Activated T-cell treated with anti-CD3 and anti-CD28 coated beads, Interleukin-2, amount 50 U/mL, for 24 hours (primary cell): ENCODE data around the gene SAMD8.
"Not testable (repeated sequence)": the region's sequence is repeated elsewhere in the genome, so short reads cannot be mapped to it uniquely, and the experiment has no call there.

Experiments
- DNase-seq: peaks from one replicate; pipeline ENCODE4 v3.0.0-alpha.2; 2020
- H3K27ac Mint-ChIP-seq: 2 replicates; pipeline ENCODE4 v1.8.0; 2020; ENCODE audit warnings: mild to moderate bottlenecking, mixed read lengths
- H3K27me3 Mint-ChIP-seq: 2 replicates; pipeline ENCODE4 v1.8.0; 2020; ENCODE audit warnings: mixed read lengths
- H3K36me3 Mint-ChIP-seq: 2 replicates; pipeline ENCODE4 v1.8.0; 2020; ENCODE audit warnings: low read depth, mixed read lengths
- H3K4me1 Mint-ChIP-seq: 2 replicates; pipeline ENCODE4 v1.8.0; 2020; ENCODE audit warnings: low read depth, mixed read lengths
- H3K4me3 Mint-ChIP-seq: 2 replicates; pipeline ENCODE4 v1.8.0; 2020; ENCODE audit warnings: mild to moderate bottlenecking, moderate library complexity, mixed read lengths
- H3K9me3 Mint-ChIP-seq: 2 replicates; pipeline ENCODE4 v1.8.0; 2020; ENCODE audit warnings: mixed read lengths

Gene SAMD8

DNA sequence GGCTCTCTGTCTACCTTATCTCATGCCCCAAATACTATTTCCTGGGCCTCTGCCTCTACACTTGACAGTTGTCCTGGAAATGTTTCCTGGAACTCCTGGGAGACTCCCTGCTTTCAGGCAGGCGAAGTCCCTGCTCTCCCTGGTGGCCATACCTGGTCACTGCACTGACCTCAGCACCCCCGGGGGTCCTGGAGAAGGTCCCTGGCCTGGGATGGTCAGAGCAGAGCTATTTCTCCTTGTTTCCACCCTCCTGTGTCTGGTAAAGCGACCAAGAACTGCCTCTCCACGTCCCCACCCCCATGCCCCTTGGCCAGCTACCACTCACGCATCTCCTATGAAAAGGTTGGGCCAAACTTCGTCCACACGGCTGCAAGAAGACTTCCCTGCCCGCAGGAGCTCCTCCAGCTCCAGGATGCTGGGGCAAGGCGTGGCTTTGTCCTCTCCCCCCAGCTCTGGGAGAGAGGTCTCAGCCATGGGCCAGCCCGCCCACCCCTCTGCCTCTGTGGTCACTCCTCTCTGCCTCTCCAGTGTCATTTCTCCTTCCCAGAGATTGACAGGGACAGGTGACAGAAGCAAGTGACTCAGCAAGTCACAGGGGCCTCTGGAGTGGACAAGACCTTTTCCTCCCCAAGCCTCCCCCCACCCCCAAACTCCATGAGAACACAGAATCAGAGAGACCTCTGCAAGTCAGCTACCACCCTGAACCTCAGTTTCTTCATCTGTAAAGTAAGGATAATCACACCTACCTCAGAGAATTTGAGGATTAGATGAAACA is 2.6 kb upstream of the SAMD8 start:
- H3K36me3 Mint-ChIP-seq, result peaks cover 13% of the 10 kb centered on the region
- peaks cover 34% of the 10 kb centered on the region for H3K4me1 Mint-ChIP-seq
- no peak overlapping the region for H3K27ac Mint-ChIP-seq
- H3K27me3 Mint-ChIP-seq, result no peaks in the 10 kb centered on the region
- H3K4me3 Mint-ChIP-seq, result no peak overlapping the region
- DNase-seq, result no peak
- no peaks in the 10 kb centered on the region for H3K9me3 Mint-ChIP-seq

DNA sequence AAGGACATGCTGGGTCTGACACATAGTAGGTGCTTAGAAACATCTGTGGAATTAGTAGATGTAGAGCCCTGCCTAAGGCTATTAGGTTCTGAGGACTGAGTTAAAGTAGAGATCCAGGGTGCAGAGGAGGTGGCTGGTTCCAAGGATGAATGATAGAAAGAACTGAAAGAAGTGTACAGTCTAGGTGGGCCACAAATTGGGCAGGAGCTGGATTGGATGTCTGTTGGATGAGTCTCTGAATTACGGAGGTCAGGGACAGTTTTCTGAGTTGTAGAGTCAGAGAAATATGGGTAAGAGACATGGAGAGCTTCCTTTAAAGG is 2.0 kb upstream of the SAMD8 start:
- H3K36me3 Mint-ChIP-seq, result peaks cover 13% of the 10 kb centered on the region
- H3K9me3 Mint-ChIP-seq, result no peaks in the 10 kb centered on the region
- H3K27ac Mint-ChIP-seq, result peak overlapping the region; percentile 39
- H3K27me3 Mint-ChIP-seq, result no peaks in the 10 kb centered on the region
- no peak overlapping the region for H3K4me3 Mint-ChIP-seq
- DNase-seq, result no peak
- H3K4me1 Mint-ChIP-seq, result peaks cover 37% of the 10 kb centered on the region

DNA sequence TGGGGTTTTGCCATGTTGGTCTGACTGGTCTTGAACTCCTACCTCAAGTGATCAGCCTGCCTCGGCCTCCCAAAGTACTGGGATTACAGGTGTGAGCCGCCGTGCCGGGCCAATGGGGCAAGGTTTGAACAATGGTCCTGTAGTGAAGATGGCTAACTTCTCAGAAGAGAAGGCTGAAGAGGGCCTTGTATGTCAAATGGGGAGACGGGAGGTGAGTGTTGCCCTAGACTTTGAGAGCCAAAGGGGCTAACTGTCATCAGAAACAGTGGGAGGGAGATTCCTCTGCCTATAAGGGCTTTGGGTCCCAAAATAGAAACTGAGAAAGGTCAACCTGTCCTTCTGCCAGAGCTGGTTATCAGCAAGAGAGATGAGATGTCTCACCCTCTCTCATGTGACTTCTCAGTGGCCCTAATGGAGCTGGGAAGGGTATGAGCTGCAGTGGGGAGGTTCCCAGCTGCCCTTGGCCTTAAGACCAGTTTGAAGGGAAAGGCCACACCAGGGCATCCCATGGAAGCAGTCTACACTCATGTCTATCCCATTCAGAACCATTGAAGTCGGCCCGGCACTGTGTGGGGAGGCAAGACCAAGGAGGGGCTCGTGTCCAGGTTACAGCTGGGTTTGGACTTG is 1.3 kb upstream of the SAMD8 start:
- peak overlapping the region; percentile 95 for H3K27ac Mint-ChIP-seq
- H3K4me3 Mint-ChIP-seq, result peak overlapping the region; percentile 100
- no peaks in the 10 kb centered on the region for H3K27me3 Mint-ChIP-seq
- H3K9me3 Mint-ChIP-seq, result no peaks in the 10 kb centered on the region
- peaks cover 16% of the 10 kb centered on the region for H3K36me3 Mint-ChIP-seq
- peaks cover 44% of the 10 kb centered on the region for H3K4me1 Mint-ChIP-seq
- DNase-seq, result no peak

DNA sequence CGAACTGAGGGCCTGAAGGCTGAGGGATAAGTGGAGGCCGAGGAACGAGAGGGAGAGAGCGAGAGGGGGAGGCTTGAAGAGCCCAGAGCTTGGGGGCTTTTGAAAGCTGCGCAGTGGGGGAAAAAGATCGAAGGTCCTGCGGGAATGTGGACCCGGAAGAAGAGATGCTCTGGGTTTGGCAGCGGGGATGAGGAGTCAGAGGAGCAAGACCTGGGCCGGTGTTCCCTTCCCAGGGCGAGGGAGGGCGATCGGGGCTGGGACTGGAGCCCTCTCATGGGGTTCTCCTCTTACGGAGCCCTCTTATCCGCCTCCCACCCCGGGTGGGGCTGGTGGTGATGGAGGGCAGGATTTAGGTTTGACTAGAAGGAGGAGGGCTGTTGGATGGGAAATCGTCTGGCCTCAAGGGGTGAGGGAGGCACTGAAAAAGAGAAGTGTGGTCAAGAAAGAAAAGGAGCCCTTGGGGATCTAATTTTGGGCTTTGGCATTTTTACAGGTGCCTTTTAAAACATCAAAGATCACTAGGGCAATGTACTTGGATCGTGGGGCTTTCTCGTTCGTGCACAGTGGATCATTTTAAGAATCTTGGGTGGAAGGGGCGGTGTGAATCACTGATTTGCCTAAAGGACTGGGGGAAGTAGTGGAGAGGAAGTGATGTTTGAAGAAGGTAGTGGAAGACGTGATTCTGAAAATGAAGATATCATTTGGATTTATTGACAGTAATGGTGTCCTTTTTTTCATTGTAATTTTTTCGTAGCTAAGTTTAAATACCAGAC is 637 bp downstream of the SAMD8 start:
- peak; percentile 64 for DNase-seq
- Mint-ChIP-seq H3K36me3 (peaks cover 23% of the 10 kb centered on the region), H3K9me3 (no peaks in the 10 kb centered on the region), H3K27ac (peak overlapping the region; percentile 99), H3K4me3 (peak overlapping the region; percentile 100), H3K4me1 (peaks cover 55% of the 10 kb centered on the region), H3K27me3 (no peaks in the 10 kb centered on the region)

DNA sequence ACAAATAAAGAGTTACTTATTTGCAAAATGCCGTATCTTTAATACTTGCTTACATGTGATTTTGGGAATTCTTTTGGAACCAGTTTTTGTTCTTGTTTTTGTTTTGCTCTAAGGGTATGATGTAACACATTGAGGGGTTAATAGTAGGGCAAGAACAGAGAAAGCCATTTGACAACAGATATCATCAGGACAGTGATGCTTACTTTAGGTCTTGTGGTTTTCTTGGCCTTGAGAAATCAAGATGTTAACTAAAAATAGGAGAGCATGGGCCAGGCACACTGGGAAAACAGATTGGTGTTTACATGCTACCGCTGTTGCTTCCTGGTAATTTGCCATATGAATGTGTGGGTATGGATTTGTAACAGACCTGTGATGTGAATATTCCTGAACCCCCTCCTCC is 3.7 kb downstream of the SAMD8 start:
- Mint-ChIP-seq H3K27me3 (no peaks in the 10 kb centered on the region), H3K36me3 (peaks cover 23% of the 10 kb centered on the region), H3K4me1 (peaks cover 61% of the 10 kb centered on the region), H3K27ac (peak overlapping the region; percentile 50), H3K9me3 (no peaks in the 10 kb centered on the region), H3K4me3 (no peak overlapping the region)
- no peak for DNase-seq

DNA sequence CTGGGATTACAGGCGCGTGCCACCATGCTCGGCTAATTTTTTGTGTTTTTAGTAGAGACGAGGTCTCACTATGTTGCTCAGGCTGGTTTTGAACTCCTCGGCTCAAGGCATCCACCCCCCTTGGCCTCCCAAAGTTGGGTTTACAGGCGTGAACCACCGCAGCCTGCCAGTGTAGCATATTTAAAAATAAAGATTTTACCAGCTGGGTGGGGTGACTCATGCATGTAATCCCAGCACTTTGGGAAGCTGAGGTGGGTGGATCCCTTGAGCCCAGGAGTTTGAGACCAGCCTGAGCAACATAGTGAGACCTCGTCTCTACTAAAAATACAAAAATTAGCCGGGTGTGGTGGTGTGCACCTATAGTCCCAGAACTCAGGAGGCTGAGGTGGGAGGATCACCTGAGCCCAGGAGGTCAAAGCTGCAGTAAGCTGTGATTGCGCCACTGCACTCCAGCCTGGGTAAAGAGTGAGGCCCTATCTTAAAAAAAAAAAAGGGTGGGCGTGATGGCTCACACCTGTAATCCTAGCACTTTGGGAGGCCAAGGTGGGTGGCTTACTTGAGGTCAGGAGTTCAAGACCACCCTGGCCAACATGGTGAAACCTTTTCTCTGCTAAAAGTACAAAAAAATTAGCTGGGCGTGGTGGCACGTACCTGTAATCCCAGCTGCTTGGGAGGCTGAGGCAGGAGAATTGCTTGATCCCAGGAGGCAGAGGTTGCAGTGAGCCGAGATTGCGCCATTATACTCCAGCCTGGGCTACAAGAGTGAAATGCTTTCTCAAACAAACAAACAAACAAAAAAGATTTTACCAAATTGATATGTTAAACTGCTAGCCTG is 5.7 kb downstream of the SAMD8 start:
- Mint-ChIP-seq H3K36me3 (peaks cover 16% of the 10 kb centered on the region), H3K27ac (peak overlapping the region; percentile 76), H3K4me1 (peaks cover 58% of the 10 kb centered on the region)
- not testable (repeated sequence) for DNase-seq, H3K4me3 Mint-ChIP-seq, H3K27me3 Mint-ChIP-seq, H3K9me3 Mint-ChIP-seq

DNA sequence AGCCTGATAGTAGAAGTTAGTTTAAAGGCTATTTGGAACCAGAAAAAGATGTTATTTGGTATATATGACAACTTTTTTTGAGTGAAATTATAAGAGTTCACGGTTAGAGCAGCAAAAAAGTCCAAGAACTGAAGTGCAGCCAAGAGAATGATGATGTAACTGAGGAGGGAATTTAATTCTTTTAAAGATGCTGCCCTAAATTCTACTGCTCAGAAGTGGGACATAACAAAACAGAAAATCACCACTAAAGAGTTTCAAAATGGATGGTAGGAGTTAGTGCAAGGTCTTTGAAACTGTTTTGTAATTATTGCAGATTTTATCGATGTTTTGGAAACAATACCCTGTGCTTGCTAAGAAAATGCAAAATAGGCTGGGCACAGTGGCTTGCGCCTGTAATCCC is 6.5 kb downstream of the SAMD8 start:
- no peaks in the 10 kb centered on the region for H3K27me3 Mint-ChIP-seq
- peak overlapping the region; percentile 76 for H3K27ac Mint-ChIP-seq
- H3K4me1 Mint-ChIP-seq, result peaks cover 53% of the 10 kb centered on the region
- DNase-seq, result no peak
- H3K4me3 Mint-ChIP-seq, result no peak overlapping the region
- no peaks in the 10 kb centered on the region for H3K9me3 Mint-ChIP-seq
- peaks cover 14% of the 10 kb centered on the region for H3K36me3 Mint-ChIP-seq

DNA sequence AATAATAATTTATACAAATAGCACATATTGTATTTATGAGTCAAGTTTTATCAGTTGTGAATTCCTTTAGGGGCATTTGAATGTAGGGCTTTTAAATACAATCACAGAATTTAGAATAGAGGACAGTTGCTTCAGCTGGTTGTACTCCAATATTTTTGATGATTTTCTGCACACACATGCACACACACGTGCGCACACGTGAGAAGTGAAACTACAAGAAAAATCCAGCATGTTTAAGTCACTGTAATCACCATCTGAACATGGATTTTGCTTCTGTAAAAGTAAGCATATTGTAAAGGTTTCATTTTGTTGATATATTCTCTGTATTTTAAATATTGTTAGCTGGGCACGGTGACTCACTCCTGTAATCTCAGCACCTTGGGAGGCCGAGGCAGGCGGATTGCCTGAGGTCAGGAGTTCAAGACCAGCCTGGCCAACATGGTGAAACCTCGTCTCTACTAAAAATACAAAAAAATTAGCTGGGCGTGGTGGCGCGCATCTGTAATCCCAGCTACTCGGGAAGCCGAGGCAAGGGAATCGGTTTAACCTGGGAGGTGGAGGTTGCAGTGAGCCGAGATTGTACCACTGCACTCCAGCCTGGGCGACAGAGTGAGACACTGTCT is 8.1 kb downstream of the SAMD8 start:
- Mint-ChIP-seq H3K36me3 (peaks cover 23% of the 10 kb centered on the region), H3K4me1 (peaks cover 47% of the 10 kb centered on the region)
- H3K27ac Mint-ChIP-seq, result not testable (repeated sequence)

DNA sequence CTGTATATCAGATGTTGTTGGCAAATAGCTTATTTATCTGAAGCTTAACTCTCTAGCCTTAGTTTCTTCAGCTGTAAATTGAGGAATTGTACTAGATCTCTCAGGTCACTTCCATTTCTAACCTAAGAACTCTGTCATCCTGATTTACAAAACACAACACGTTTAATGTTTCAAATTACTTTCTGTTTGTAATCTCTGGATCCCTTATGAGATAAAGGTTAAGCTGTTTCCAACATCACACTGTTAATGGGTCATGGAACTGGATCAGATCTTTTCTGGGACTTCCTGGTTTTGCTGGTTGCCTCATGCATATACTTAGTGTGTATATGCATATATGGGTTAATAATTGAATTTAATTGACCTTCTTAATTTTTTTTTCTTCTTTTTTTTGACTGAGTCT is 9.9 kb downstream of the SAMD8 start:
- Mint-ChIP-seq H3K9me3 (no peaks in the 10 kb centered on the region), H3K4me3 (no peak overlapping the region), H3K27me3 (no peaks in the 10 kb centered on the region), H3K4me1 (peaks cover 46% of the 10 kb centered on the region), H3K27ac (no peak overlapping the region), H3K36me3 (peaks cover 28% of the 10 kb centered on the region)
- DNase-seq, result no peak

More for the DNA sequence above, 8.1 kb downstream of the SAMD8 start:
- not testable (repeated sequence) for H3K27me3 Mint-ChIP-seq, H3K4me3 Mint-ChIP-seq, DNase-seq, H3K9me3 Mint-ChIP-seq

DNA sequence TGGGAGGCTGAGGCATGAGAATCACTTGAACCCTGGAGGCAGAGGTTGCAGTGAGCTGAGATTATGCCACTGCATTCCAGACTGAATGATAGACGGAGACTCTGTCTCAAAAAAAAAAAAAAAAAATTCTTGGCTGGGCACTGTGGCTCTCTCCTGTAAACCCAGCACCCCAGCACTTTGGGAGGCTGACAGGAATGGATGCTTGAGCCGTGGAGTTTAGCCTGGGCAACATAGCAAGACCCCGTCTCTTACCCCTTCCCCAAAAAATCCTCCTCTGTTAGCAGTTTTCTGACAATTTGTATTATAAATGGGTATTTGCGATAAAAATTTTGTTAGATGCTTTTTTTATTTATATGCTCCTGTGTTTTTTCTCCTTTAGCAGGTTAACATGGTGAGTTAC is 11.0 kb downstream of the SAMD8 start:
- DNase-seq, result no peak
- Mint-ChIP-seq H3K36me3 (peaks cover 28% of the 10 kb centered on the region), H3K27ac (no peak overlapping the region), H3K4me1 (peaks cover 43% of the 10 kb centered on the region), H3K4me3 (no peak overlapping the region), H3K27me3 (no peaks in the 10 kb centered on the region), H3K9me3 (no peaks in the 10 kb centered on the region)

DNA sequence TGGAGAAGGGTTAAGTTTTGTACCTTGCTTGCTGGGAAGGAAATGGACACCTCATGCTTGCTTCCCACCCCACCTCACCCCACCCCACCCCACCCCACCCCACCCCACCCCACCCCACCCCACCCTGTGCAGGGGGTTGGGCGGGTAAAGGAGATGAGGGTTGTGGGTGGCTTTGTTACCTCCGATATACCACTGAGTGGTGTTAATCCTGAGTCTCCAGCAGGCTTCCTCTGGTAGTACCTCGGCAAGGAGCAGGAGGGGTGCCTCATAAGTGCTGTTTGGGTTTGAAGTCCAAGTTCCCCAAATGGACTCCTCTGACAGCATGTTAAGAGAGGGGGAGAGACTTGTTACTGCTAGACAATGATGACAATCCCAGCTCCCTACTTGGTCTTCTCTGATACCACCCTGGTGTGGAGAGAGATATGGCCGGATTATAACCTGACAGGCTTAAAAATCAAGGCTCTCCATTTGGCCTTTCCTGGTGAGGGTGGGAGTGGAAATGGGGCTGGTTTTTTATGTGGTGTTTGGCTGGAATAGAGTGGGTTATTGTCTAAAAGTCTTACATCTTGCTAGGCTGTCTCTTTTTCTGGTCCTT is 11.7 kb downstream of the SAMD8 start:
- H3K4me1 Mint-ChIP-seq, result peaks cover 39% of the 10 kb centered on the region
- no peak for DNase-seq
- H3K27ac Mint-ChIP-seq, result peak overlapping the region; percentile 74
- no peaks in the 10 kb centered on the region for H3K9me3 Mint-ChIP-seq
- no peak overlapping the region for H3K4me3 Mint-ChIP-seq
- H3K27me3 Mint-ChIP-seq, result no peaks in the 10 kb centered on the region
- peaks cover 28% of the 10 kb centered on the region for H3K36me3 Mint-ChIP-seq

DNA sequence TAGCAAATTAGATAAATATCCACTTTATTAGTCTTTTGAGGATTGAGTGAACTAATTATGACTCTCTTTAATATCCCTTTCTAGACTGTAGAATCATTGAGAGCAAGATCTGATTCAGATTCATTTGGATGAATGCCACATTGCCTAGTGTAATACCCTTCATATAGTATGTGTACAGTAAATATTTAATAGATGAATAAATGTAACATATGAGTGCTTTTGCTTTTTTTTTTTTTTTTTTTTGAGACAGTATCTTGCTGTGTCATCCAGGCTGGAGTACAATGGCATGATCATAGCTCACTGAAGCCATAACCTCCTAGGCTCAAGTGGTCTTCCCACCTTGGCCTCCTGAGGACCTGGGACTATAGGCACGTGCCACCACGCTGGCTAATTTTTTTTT is 14.8 kb downstream of the SAMD8 start:
- DNase-seq, result no peak
- Mint-ChIP-seq H3K27me3 (no peaks in the 10 kb centered on the region), H3K27ac (no peak overlapping the region), H3K36me3 (peaks cover 32% of the 10 kb centered on the region), H3K4me1 (peaks cover 42% of the 10 kb centered on the region), H3K4me3 (no peak overlapping the region), H3K9me3 (no peaks in the 10 kb centered on the region)

DNA sequence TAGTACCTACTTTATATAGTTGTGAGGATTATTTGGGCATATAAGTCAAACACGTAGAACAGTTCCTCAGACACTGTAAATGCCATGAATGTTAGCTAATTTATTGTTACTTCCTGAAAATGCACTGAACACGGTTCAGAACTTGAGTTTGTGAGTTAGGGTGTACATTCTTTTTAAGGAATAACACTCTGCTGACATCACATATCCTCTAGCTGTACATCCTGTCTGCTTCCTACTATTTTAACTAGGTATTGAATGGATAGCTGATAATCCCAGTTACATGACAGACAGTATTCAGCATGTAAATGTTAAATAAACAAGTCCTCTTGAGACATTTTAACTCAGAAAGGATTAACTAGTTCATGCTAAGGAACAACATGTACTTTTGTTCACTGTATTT is 16.0 kb downstream of the SAMD8 start:
- Mint-ChIP-seq H3K9me3 (no peaks in the 10 kb centered on the region), H3K4me1 (peaks cover 44% of the 10 kb centered on the region), H3K36me3 (peaks cover 32% of the 10 kb centered on the region), H3K27ac (no peak overlapping the region), H3K27me3 (no peaks in the 10 kb centered on the region), H3K4me3 (no peak overlapping the region)
- DNase-seq, result no peak

DNA sequence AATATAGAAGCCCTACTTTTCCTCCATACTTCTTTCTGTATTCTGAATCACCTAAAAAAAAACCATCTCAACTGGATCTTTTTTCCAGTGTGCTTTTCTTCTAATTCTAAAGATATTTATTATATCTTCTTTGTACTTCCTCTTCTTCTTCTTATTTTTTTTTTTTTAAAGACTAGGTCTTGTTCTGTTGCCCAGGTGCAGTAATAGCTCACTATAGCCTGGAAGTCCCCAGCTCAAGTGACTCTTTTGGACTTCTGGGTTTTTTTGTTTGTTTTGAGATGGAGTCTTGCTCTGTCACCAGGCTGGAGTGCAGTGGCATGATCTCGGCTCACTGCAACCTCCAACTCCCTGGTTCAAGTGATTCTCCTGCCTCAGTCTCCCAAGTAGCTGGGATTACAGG is 17.5 kb downstream of the SAMD8 start:
- DNase-seq, H3K27me3 Mint-ChIP-seq, H3K27ac Mint-ChIP-seq, H3K9me3 Mint-ChIP-seq, H3K4me3 Mint-ChIP-seq: not testable (repeated sequence)
- H3K36me3 Mint-ChIP-seq, result peaks cover 29% of the 10 kb centered on the region
- peaks cover 41% of the 10 kb centered on the region for H3K4me1 Mint-ChIP-seq
